ENCODE results near the gene ZC2HC1C. TPM values are rescaled to one million over a fixed set of nuclear protein-coding genes. Genes with fewer than 3 reads are reported as not detected.

ZC2HC1C gene
- total RNA-seq, 1 donor from 2014 or later = 3.9 TPM

Other genes with a start within 250 kb of the ZC2HC1C start
- 0.06 TPM for gene PROX2, start 193.5 kb upstream of the ZC2HC1C start, total RNA-seq
- gene DLST, start 187.7 kb upstream of the ZC2HC1C start, total RNA-seq = 95.6 TPM
- gene RPS6KL1, start 146.4 kb upstream of the ZC2HC1C start, total RNA-seq = 18.6 TPM
- 4.6 TPM for gene PGF, start 114.0 kb upstream of the ZC2HC1C start, total RNA-seq
- 51.7 TPM for gene EIF2B2, start 66.7 kb upstream of the ZC2HC1C start, total RNA-seq
- 33.2 TPM for gene MLH3, start 18.2 kb upstream of the ZC2HC1C start, total RNA-seq
- gene ACYP1, start 5.6 kb upstream of the ZC2HC1C start, total RNA-seq = 16.5 TPM
- 119 TPM for gene NEK9, start 57.4 kb downstream of the ZC2HC1C start, total RNA-seq
- gene TMED10, start 107.0 kb downstream of the ZC2HC1C start, total RNA-seq = 390 TPM
- 165 TPM for gene FOS, start 209.2 kb downstream of the ZC2HC1C start, total RNA-seq

All from mucosa of gallbladder (tissue), 1 donor.